Esophagus squamous epithelium (tissue), 5 donors: ENCODE data around the gene OR4A5. TPM values are rescaled to one million over a fixed set of nuclear protein-coding genes. Genes with fewer than 3 reads are reported as not detected.
"Not testable (repeated sequence)": the region's sequence is repeated elsewhere in the genome, so short reads cannot be mapped to it uniquely, and the experiment has no call there.

ENCODE experiments used
- DNase-seq: peaks from one replicate; lab custom pipeline; 2025; lab: John Stamatoyannopoulos, UW
- H3K27ac ChIP-seq, 4 donors: fragments of 200-600 bp; sonication (generic); one replicate each; pipeline ENCODE4 v1.5.1; 2016 to 2019; ENCODE audit warnings: mild to moderate bottlenecking in 1 of 4
- H3K27me3 ChIP-seq, 4 donors: fragments of 200-600 bp; sonication (generic); 1 replicate in 3 of 4; 2 replicates in 1 of 4; pipeline versions ENCODE4 v1.5.1 to v1.6.0; 2017 to 2021; ENCODE audit warnings: antibody characterized with exemption in 1 of 4
- H3K36me3 ChIP-seq, 3 donors: fragments of 200-600 bp; sonication (generic); one replicate each; pipeline ENCODE4 v1.5.1; 2016 to 2019
- H3K4me1 ChIP-seq, 3 donors: fragments of 200-600 bp; sonication (generic); one replicate each; pipeline ENCODE4 v1.5.1; 2017 to 2019
- H3K4me3 ChIP-seq, 4 donors: fragments of 200-600 bp; sonication (generic); 1 replicate in 3 of 4; 2 replicates in 1 of 4; pipeline ENCODE4 v1.5.1; 2016 to 2019; ENCODE audit warnings: mild to moderate bottlenecking in 2 of 4, moderate library complexity in 1 of 4
- H3K9me3 ChIP-seq, 3 donors: fragments of 200-600 bp; sonication (generic); one replicate each; pipeline ENCODE4 v1.5.1; 2016 to 2019
- WGBS, 2 donors: methylation state at CpG; one replicate each; pipeline ENCODE4 v1.1.5; 2018; 5-methylcytosine and 5-hydroxymethylcytosine counted together
- intact Hi-C: fragments of 100-400 bp; cut with DNase I; formaldehyde crosslinking; loops from one replicate; pipeline ENCODE4 v1.15.0; 2022
- total RNA-seq, 4 donors: library from RNA; depleted of rRNA; stranded (reverse); fragments of >200 nt; gene quantifications; one replicate each; pipeline ENCODE4 v1.1.0, GENCODE V29; 2016
- donor health status: DM: yes; HTN: yes; CAD: no.

OR4A5 gene
- total RNA-seq: not detected

- H3K4me3 ChIP-seq, H3K27me3 ChIP-seq, H3K9me3 ChIP-seq, H3K27ac ChIP-seq, DNase-seq, intact Hi-C loops, H3K4me1 ChIP-seq, H3K36me3 ChIP-seq: not testable (repeated sequence)
- WGBS, 2 donors: 0 to 4% methylated on average over 1 of the region's 1 CpG
Measured at GRCh38 chr11:54706532-54706931, at the start of gene OR4A5. OR4A5 (plus strand) TSS chr11:54706832; CDS start chr11:54706885, 53 bp downstream.

GRCh38 chr11:54720094-54720493, 13.5 kb downstream of the OR4A5 start:
- WGBS, 2 donors: 63 to 65% methylated on average over 5 of the region's 5 CpGs
- H3K36me3 ChIP-seq, DNase-seq, H3K27ac ChIP-seq, H3K27me3 ChIP-seq, intact Hi-C loops, H3K4me1 ChIP-seq, H3K4me3 ChIP-seq, H3K9me3 ChIP-seq: not testable (repeated sequence)

Other genes with a start within 250 kb of the OR4A5 start
- gene OR4C46, start 102.8 kb upstream of the OR4A5 start, total RNA-seq: not detected